Endothelial cell of umbilical vein (primary cell): ENCODE data around the gene PIGA. TPM values are rescaled to one million over a fixed set of nuclear protein-coding genes. Genes with fewer than 3 reads are reported as not detected.

Experiments used
- BruUV-seq: library from RNA; stranded (reverse); fragments of 400-500 nt; replicated peaks from 2 replicates; lab custom pipeline; 2021; lab: Mats Ljungman, UMichigan
- CTCF ChIA-PET: fragments of 300-600, 350-600 bp; sonication (Branson Sonifier 250); formaldehyde crosslinking; loops from one replicate; lab custom pipeline; 2021; ENCODE audit warnings: antibody characterized with exemption, inconsistent platforms; lab: Charles Lee
- POLR2A ChIA-PET: fragments of 300-600, 350-600 bp; sonication (Branson Sonifier 250); formaldehyde crosslinking; loops from one replicate; lab custom pipeline; 2021; ENCODE audit warnings: antibody characterized with exemption, inconsistent platforms; lab: Charles Lee
- DNase-seq: peaks from one replicate; pipeline ENCODE4 v3.0.0-alpha.2; 2011; ENCODE audit warnings: low read depth, low spot score
- FAIRE-seq: peaks from 2 replicates; lab custom pipeline; 2011; peaks lifted over from hg19 to GRCh38; lab: Jason Lieb, UNC
- H2AFZ ChIP-seq: 2 replicates; pipeline ENCODE4 v1.6.0; 2012; ENCODE audit warnings: low read depth, low read length, control low read depth, inconsistent platforms
- H3K27ac ChIP-seq: 2 replicates; pipeline ENCODE4 v1.5.1; 2011; ENCODE audit warnings: low read depth, mild to moderate bottlenecking, control low read depth, low read length, moderate library complexity; ENCODE audit not compliant: insufficient read depth
- H3K27me3 ChIP-seq, 2 experiments: 2 replicates each; pipeline versions ENCODE4 v1.6.0 to v1.6.1; 2011; ENCODE audit warnings: low read length in 2 of 2, mixed read lengths in 1 of 2; ENCODE audit not compliant: control insufficient read depth in 2 of 2, insufficient read depth in 2 of 2
- H3K36me3 ChIP-seq, 2 experiments: 2 replicates in 1 of 2; 3 replicates in 1 of 2; pipeline ENCODE4 v1.5.1; 2011; ENCODE audit warnings: low read length in 2 of 2, mild to moderate bottlenecking in 1 of 2, moderate library complexity in 1 of 2; ENCODE audit not compliant: control insufficient read depth in 2 of 2, insufficient read depth in 2 of 2; ENCODE audit errors: extremely low read depth in 1 of 2
- H3K4me1 ChIP-seq: 3 replicates; pipeline ENCODE4 v1.5.1; 2011; ENCODE audit warnings: mild to moderate bottlenecking, low read length; ENCODE audit not compliant: control insufficient read depth, insufficient read depth; ENCODE audit errors: extremely low read depth
- H3K4me2 ChIP-seq: 2 replicates; pipeline ENCODE4 v1.6.1; 2011; ENCODE audit warnings: low read length, control low read depth, mixed read lengths; ENCODE audit not compliant: insufficient read depth
- H3K4me3 ChIP-seq, 3 experiments: fragments of 200-600 bp in 1 of 3; sonication (generic), shearing (Covaris generic) in 1 of 3; replicated peaks in 1 of 3; 2 replicates each; pipeline ENCODE4 v1.5.1; 2011 to 2016; ENCODE audit warnings: control low read depth in 3 of 3, low read length in 3 of 3, mild to moderate bottlenecking in 2 of 3, inconsistent platforms in 1 of 3, low read depth in 1 of 3, moderate library complexity in 1 of 3; ENCODE audit not compliant: insufficient read depth in 1 of 3
- H3K79me2 ChIP-seq: 2 replicates; pipeline ENCODE4 v1.6.0; 2012; ENCODE audit warnings: low read length, inconsistent platforms; ENCODE audit not compliant: control insufficient read depth, insufficient read depth
- H3K9ac ChIP-seq: replicated peaks from 2 replicates; pipeline ENCODE3; 2011; ENCODE audit warnings: low read length, control low read depth; ENCODE audit not compliant: insufficient read depth; ENCODE audit errors: extremely low read depth
- H3K9me1 ChIP-seq: replicated peaks from 3 replicates; pipeline ENCODE4 v1.6.0; 2011; ENCODE audit warnings: mild to moderate bottlenecking, low read length; ENCODE audit not compliant: control insufficient read depth, insufficient read depth; ENCODE audit errors: extremely low read depth
- H3K9me3 ChIP-seq: replicated peaks from 2 replicates; pipeline ENCODE4 v1.5.1; 2012; ENCODE audit warnings: low read length, inconsistent platforms; ENCODE audit not compliant: control insufficient read depth, insufficient read depth
- H4K20me1 ChIP-seq: replicated peaks from 2 replicates; pipeline ENCODE3; 2011; ENCODE audit warnings: mild to moderate bottlenecking, low read length; ENCODE audit not compliant: control insufficient read depth, insufficient read depth; ENCODE audit errors: extremely low read depth
- CTCF ChIP-seq, 2 donors: IDR thresholded peaks; 1 replicate in 1 of 2; 2 replicates in 1 of 2; pipeline ENCODE4 v1.5.1; 2011; ENCODE audit warnings: low read length in 2 of 2, mild to moderate bottlenecking in 2 of 2, moderate library complexity in 2 of 2, control low read depth in 1 of 2, inconsistent platforms in 1 of 2, low read depth in 1 of 2; ENCODE audit not compliant: insufficient read depth in 1 of 2; ENCODE audit errors: extremely low read depth in 1 of 2
- EZH2 ChIP-seq: IDR thresholded peaks from 2 replicates; pipeline ENCODE4 v1.6.1; 2012; ENCODE audit warnings: borderline replicate concordance, low read depth, mild to moderate bottlenecking, moderate library complexity, low read length, inconsistent platforms; ENCODE audit not compliant: severe bottlenecking
- FOS ChIP-seq: IDR thresholded peaks from 2 replicates; pipeline ENCODE4 v1.6.1; 2011; ENCODE audit warnings: mild to moderate bottlenecking, low read length, moderate library complexity, borderline replicate concordance; ENCODE audit not compliant: insufficient read depth
- GATA2 ChIP-seq: IDR thresholded peaks from 2 replicates; pipeline ENCODE4 v1.7.0; 2011; ENCODE audit warnings: low read depth, mild to moderate bottlenecking, moderate library complexity, mixed read lengths, low read length; ENCODE audit not compliant: insufficient read length, insufficient read depth
- JUN ChIP-seq: IDR thresholded peaks from 2 replicates; pipeline ENCODE4 v1.6.1; 2011; ENCODE audit warnings: borderline replicate concordance, low read depth; ENCODE audit not compliant: insufficient read length, insufficient read depth
- MAX ChIP-seq: IDR thresholded peaks from 2 replicates; pipeline ENCODE4 v1.6.1; 2011; ENCODE audit not compliant: insufficient read depth, insufficient read length
- MYC ChIP-seq: IDR thresholded peaks from one replicate; pipeline ENCODE4 v1.6.1; 2011; ENCODE audit warnings: mild to moderate bottlenecking, low read depth, low read length
- POLR2A ChIP-seq: IDR thresholded peaks from 2 replicates; pipeline ENCODE4 v1.6.1; 2012; ENCODE audit warnings: low read depth, mild to moderate bottlenecking, control low read depth, low read length
- POLR2AphosphoS5 ChIP-seq: IDR thresholded peaks from 2 replicates; pipeline ENCODE4 v1.6.1; 2012; ENCODE audit warnings: low read depth, mild to moderate bottlenecking, control low read depth, low read length, moderate library complexity; ENCODE audit not compliant: insufficient read depth
- dilution Hi-C: fragments of 300-500 bp; cut with MboI; formaldehyde crosslinking; loops from one replicate; pipeline ENCODE4 v1.15.0; 2019; ENCODE audit warnings: low sequenced_read_pairs; ENCODE audit not compliant: extremely low pct_ligation_motif_present
- intact Hi-C: fragments of 100-400 bp; cut with micrococcal nuclease; formaldehyde crosslinking; loops from one replicate; pipeline ENCODE4 v1.10.0; 2022
- polyA plus RNA-seq, 4 experiments: library from polyadenylated mRNA; depleted of rRNA in 3 of 4; stranded (reverse) in 3 of 4; unstranded in 1 of 4; fragments of >200 nt; gene quantifications; 2 replicates each; pipeline versions ENCODE4 v1.2.1 to v1.2.3, GENCODE V29; 2011 to 2012; ENCODE audit warnings: missing spikeins in 1 of 4
- total RNA-seq: library from RNA; stranded (reverse); gene quantifications from 2 replicates; pipeline ENCODE4 v1.2.3, GENCODE V29; 2021

PIGA gene
- total and polyA plus RNA-seq, 2 donors (not counting 3 experiments of a cell fraction or from before 2014, with no cell fraction given) = 4.0 to 12.1 TPM

GRCh38 chrX:15301924-15302323 is 33.4 kb downstream of the PIGA start:
- FAIRE-seq = no peak
- no peaks in the 10 kb centered on the region for H4K20me1 ChIP-seq
- DNase-seq = no peak
- dilution Hi-C loops (no loop called here), intact Hi-C loops (loop anchor here (2.0 to 5.0 kb wide), 2 partner anchors 85 to 167 kb away; no protein-coding TSS in a partner anchor)
- no peaks in the 10 kb centered on the region for H3K79me2 ChIP-seq
- no peaks in the 10 kb centered on the region for H3K9me3 ChIP-seq
- no TSS peak for BruUV-seq
- H3K27me3 ChIP-seq = no peaks in the 10 kb centered on the region
- no peaks in the 10 kb centered on the region for H3K36me3 ChIP-seq
- TF ChIP-seq MAX = no peak
- TF ChIP-seq GATA2 = no peak
- TF ChIP-seq JUN = no peak
- no peak for TF ChIP-seq CTCF (IDR thresholded peaks at IDR 0.05; ENCODE audit: extremely low read depth in 1 of 2, insufficient read depth in 1 of 2, low read depth in 1 of 2, low read length in 2 of 2)
- TF ChIP-seq POLR2A = no peak
- no peak for TF ChIP-seq FOS
- TF ChIP-seq MYC = no peak
- TF ChIP-seq EZH2 = no peak
- TF ChIP-seq POLR2AphosphoS5 = no peak
- H3K9me1 ChIP-seq = no peaks in the 10 kb centered on the region
- H3K4me3 ChIP-seq = no peak overlapping the region
- no peak overlapping the region for H3K27ac ChIP-seq
- no peak overlapping the region for H3K9ac ChIP-seq
- CTCF ChIA-PET = interaction anchor here (1.2 kb wide), 1 partner anchor 47 kb away, joined by 3 read pairs; no protein-coding TSS in a partner anchor
- H2AFZ ChIP-seq = no peak overlapping the region
- H3K4me2 ChIP-seq = no peak overlapping the region
- peaks cover 21% of the 10 kb centered on the region for H3K4me1 ChIP-seq
- POLR2A ChIA-PET = no interaction called here
